CD4-positive, alpha-beta T cell treated with Interleukin-2 at 100 ng/mL for 4 hours (primary cell): ENCODE measurements around the gene CMYA5.
"Not testable (repeated sequence)": the region's sequence is repeated elsewhere in the genome, so short reads cannot be mapped to it uniquely, and the experiment has no call there.

ENCODE experiments used
- DNase-seq: peaks from one replicate; pipeline ENCODE4 v3.0.0-alpha.2; 2020; ENCODE audit warnings: low spot score

The CMYA5 gene

DNA sequence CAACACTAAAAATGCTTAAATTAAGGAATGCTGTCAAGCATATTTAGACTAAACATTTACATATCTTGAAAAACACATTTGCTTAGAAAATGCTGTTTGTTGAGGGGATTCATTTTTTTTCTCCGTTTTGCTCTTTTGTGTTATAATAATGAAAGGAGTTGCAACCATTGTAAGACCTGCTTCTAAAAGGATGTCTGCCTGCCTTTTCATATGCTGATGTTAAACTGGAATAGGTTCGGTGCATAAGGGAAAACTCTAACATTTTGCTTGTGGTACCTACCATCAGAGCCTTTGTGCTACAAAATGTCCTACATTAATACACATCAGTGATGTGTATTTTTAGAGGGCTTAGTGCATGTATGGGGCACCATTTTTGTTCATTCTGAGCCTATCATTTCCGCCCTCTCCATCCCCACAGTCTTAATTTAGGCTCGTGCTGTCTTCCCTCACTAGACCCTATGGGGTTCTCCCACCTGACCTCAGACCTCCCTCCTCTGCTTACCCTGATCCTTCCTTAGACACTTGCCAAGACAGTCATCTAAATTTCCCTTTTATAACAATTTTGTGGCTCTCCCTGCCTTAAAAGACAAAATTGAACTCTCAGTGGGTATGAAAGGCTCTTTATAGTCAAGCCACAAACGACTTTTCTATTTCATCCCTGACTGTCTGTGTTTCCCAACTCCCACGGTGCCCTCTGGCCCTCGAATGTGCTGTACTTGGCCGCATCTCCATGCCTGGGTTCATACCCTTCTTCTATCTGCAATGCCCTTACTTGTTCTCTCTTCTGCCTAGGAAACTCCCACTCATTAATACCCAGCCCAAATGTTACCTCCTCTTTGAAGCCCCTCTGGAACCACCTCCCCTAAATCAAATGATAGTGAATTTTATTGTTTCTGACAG is 61.2 kb downstream of the CMYA5 start:
- DNase-seq = no peak

DNA sequence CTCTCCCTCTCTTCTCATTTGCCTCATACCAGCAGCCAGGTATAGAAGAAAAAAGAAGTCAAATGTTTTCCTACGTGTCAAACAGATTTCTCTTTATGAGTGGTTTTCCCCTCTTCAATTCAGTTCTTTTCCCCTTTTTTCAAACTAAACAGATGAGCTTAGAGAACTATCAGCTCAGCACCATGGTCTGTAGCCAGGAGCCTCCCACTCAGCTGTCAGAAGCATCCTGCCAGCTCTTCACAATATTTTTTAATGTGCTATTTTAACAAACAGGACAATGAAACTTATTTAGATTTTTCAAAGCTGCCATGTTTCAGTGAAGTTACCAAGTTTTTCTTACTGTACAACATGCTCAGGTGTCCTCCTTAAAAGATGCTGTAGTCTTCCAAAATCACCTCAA is 63.5 kb downstream of the CMYA5 start:
- DNase-seq = no peak

DNA sequence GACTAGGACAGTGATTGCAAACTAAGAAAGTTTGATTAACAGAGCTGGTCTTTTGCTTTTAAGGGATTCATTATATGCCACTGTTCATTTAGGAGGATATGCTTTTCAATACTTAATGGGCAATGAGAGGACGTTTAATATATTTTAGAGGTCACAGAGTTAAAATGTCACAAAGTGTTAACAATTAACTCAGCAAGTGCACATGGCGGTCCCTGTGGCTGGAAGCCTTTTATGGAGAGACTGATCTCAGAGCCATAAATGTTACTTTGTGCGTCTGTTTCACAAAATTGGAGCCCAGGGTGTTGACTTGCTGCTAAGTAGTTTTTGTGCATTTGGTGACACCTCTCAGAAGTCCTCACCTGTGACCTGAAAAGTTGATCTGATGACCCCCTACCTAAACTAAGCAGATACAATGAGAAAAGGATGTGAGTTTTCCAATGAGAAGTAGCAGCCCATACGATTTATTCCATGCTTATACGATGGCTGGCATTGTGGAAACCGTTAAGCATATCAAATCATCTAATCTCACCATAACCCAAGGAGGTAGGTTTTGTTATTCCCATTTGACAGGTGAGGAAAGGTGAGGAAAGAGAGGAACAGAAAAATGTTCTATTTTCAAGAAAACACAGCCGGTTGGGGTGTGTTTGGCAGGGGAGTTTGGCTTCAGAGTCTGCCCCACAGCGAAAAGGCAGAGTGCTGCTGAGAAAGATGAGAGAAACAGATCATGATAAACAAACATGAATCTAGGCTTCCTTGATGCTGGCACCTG is 64.4 kb downstream of the CMYA5 start:
- no peak for DNase-seq

DNA sequence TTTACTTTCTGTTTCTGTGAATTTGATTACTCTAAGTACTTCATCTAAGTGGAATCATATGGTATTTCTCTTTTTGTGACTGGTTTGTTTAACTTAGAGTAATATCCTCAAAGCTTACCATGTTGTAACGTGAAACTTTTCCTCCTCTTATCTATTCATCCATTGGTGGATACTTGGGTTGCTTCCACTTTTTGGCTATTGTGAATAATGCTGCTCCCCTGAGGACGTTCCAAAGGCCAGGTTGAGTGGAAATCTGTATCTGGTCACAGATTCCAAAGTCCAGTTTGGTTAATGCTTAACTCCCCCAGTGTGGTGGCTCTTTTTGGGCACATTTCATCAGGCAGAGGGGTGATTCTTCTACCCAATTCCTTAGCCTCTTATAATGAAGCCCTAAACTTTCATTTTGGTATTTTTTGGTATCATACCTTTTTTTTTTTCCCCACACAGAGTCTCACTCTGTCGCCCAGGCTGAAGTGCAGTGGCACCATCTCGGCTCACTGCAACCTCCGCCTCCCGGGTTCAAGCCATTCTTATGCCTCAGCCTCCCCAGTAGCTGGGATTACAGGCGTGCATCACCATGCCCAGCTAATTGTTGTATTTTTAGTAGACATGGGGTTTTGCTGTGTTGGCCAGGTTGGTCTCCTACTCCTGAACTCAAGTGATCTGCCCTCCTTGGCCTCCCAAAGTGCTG is 65.4 kb downstream of the CMYA5 start:
- no peak for DNase-seq

DNA sequence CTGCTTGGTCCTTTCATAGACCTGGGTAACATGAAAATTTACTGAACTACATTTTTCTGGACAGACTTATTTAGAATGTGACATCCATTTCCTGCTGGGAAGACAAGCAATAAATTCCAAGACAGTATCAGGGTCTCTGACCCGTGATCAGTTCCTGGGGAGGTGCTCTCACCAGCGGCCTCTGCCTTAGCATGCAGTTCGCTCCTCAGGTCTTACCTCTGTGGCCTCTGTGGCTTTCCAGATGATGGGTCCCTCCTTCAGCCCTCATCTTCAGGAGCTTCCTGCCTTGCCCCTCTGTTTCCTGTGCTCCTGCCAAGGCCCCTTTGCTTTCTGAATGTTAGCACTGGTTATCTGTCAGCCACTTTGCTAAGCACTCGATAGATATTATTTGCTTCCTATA is 66.4 kb downstream of the CMYA5 start:
- no peak for DNase-seq

DNA sequence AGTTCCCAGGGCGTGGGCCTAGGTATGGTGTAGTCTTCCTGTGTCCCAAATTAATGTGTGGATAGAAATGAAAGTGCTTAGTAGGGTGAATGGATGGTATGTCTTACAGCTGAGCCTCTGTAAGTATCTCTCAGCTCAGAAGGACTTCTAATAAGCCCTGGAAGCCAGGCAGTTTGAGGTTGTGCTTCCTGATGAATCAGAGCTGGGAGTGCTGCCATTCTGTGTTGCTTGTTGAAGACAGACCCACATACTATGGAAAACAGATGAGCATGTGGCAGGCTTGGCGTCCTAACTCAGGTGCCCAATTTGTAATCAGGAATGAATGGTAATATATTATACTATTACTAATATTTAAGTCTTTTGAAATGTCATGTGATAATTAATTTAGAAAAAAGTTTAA is 69.8 kb downstream of the CMYA5 start:
- DNase-seq = no peak

DNA sequence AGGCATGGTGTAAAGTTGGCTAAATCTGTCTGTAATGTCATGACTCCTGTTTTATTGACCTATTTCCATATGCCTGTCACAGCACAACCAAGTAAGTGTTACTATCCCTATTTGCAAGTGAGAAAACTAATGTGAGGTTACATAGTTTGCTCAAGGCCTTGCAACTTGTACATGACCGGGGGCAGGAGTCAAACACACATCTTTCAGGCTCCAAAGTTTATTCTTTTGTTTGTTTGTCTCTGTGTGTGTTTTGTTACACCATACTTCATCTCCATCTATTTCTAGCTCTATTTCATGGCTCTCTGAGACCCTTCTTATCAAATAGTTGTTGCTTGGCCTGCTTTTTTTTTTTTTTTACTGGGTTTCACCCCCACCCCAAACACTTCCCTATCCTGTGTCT is 70.2 kb downstream of the CMYA5 start:
- no peak for DNase-seq

DNA sequence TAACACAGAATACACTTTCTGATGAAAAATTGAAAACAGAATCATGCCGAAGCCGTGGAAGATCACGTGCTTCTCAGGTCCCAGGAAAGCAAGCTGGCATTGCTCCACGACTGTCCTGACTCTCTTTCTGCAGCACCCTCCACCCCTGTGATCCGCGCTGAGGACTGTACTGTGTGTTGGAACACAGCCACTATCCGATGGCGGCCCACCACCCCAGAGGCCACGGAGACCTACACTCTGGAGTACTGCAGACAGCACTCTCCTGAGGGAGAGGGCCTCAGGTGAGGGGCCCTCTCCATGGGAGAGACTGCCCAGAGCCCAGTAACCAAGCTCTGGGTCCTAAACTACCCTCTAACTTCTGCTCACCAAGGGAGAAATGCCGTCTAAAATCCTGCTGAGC is 73.3 kb downstream of the CMYA5 start:
- no peak for DNase-seq

DNA sequence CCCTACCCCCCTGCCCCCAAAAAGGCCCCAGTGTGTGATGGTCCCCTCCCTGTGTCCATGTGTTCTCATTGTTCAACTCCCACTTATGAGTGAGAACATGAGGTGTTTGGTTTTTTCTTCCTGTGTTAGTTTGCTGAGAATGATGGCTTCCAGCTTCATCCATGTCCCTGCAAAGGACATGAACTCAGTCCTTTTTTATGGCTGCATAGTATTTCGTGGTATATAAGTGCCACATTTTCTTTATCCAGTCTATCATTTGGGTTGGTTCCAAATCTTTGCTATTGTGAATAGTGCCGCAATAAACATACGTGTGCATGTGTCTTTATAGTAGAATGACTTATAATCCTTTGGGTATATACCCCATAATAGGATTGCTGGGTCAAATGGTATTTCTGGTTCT is 74.5 kb downstream of the CMYA5 start:
- not testable (repeated sequence) for DNase-seq

DNA sequence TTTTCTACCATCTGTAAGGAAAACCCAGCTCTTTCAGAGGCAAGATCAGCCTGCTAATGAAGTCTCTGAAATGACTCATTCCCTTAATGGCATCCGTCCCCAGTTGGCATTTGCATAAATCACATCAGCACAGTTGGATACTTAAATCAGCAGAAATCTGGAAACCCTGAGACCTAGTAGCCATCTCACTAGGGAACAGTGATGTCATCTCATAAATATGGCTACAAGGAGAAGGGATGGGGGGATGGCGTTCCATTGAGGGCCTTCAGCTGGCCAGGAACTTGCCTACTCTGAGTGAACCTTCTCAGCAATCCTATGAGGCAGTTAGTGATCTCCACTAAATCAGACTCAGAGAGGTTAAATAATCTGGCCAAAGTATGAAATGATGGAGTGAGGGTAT is 81.8 kb downstream of the CMYA5 start:
- no peak for DNase-seq

DNA sequence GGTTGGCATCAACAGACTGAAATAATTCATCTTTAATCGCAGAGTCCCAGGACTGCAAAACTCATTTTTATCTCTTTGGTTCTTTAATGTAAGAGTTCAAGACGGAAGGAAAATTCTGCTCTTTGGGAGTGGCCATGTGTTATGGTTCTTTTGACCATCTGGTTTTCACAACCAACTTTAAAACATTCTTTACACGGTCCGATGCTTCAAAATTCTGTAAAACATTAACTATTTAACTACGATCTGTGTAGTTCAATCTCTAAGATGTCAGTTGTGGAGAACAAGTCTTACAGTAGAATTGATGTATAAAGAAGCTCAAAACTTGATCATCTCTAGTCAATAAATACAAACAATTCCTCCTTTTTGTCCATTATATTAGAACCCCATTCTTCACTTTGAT is 83.0 kb downstream of the CMYA5 start:
- no peak for DNase-seq

DNA sequence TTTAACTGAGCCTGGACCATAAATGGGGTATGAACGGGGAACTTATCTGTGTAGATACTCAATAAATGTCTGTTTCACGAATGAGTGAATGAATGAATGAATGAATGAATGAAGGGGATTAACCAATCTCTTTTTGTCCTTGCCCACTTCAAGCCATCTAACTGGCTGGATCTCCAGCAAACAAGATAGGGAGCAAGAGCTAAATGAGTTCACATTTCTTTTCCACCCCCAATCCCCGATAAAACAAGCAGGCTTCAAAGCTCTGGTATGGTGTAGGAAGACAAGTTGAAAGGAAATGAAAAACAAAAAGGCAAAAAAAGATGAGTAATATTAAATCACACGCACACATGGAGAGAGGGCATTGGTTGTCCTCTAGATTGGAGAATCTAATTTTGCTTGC is 84.0 kb downstream of the CMYA5 start:
- no peak for DNase-seq

DNA sequence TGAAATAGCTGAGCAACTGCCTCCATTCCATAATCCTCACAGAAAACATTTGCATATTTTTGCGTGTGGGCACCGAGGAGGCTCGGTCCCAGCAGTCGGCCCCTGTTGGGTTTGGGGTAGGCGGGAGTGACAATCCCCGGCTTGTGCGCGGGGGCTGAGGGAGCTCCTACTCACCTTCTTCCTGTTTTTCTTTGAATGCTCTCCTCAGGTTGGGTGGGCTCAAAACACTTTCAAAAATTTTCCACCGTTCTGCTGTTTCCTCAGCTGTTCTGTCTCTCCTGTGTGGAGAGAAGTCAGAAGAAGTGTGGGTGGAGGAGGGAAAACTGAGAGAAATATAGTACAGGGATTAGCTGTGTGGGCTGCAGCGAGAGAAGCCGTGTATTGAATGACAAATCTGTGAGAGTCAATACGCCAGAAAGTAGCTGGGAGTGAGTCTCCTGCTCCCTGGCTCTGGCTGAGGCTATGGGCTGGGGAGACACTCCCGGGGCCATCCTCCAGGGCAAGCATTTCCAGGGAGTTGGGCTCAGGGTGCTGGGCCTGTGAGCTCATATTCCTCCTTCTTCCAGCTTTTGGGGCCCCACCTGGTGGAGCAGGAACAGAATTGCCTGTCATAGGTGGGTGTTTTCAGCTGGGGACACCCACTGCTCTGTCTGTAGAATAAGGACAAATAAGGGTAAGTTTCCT is 84.7 kb downstream of the CMYA5 start:
- peak; percentile 1 for DNase-seq

DNA sequence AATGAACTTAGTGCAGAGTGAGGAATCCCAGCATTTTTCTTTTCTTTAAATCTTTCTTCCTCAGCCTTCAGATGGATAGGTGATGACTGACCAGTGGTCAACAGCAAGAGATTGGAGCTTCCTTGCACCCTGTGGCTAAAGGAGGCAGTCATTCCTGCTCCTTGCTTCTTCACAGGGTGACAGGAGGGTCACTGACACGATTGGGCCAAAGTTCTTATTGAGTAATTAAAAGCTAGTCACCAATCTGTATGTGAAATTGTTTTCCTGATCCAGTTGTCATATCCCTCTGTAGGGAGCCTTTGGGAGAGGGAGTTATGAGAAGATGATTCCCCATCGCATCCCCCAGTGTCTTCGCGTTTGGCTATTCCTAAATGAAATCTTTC is 85.2 kb downstream of the CMYA5 start:
- no peak for DNase-seq

DNA sequence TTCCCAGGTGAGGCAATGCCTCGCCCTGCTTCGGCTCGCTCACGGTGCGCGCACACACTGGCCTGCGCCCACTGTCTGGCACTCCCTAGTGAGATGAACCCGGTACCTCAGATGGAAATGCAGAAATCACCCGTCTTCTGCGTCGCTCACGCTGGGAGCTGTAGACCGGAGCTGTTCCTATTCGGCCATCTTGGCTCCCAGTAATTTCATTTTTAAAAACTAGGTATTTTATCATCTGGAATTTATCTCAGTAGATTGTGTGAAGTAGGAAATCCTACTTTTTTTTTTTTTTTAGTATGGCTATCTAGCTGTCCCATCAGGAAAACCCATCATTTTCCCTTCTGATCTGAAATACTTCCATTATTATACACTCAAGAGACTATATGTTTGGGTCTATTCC is 95.1 kb downstream of the CMYA5 start:
- DNase-seq = not testable (repeated sequence)

DNA sequence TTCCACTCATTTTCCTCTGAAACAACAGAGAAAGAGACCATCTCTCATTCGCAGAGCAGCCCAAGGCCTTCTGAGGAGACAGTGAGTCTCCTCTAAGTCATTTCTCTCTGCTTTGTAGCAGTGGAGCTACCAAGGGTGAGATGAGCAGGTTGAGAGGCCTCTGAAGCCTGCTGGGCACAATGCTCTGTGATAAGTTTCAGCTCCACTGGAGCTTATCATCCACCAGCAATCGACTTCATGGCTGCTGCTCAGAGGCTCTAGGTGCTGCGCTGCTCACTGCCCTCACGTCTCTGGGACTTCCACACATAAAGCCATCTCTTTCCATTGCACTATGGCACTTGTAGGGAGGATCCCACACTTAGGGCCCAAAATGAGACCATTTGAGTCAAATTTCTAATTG is 96.3 kb downstream of the CMYA5 start:
- DNase-seq = no peak

DNA sequence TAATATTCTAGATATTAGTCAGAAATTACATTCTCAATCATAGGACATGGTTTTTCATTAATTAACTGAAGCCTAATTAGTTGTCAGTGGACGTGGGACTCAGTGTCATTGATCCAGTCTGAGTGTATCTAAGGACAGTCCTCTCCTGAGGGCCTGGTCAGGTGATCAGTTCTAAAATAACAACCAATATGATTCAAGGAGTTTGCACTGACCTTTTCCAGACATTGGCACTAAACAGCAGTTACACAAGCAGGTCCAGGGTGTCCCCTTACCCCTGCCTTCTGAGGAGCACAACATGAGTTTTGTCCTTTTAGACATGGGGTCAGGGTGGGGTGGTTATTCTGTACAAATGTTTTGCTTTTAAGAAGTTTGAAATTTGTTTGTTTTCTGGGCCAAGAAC is 97.8 kb downstream of the CMYA5 start:
- DNase-seq = no peak

DNA sequence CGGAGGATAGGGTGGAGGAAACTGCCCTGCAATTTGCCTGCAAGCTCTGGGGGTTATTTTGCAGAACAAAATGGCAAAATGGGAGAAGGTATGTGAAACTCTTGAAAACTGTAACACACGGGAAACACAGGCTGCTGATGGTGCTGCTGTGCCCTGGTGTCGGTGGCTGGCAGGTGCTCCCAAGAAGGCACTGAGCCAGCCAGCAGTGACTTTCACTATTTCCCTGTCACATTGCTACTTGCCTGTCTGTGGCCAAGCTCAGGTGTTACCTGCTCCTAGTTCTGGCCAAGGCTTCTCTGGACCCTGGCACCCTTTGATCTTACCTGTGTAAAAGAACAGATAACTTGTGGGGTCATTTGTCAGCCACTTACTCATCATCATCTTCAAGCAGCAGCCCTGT is 102.2 kb downstream of the CMYA5 start:
- DNase-seq = no peak

DNA sequence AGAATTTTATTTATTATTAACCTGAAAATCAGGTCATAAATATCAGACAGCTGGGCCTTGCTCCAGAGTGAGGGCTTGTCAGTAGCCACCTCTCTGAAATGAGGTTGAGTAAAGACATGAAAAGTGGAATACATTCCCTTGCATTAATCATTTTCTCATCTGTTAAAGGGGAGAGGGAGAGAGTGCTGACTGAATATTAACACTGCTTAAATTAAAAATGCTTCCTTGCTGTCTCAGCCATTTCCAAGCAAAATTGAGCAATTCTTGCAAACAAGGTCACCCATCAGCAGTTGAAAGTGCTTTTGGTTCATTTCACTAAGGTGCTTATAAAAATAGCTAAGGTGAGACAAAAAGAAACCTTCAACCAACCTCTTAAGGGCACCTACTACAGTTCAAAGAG is 102.8 kb downstream of the CMYA5 start:
- no peak for DNase-seq

DNA sequence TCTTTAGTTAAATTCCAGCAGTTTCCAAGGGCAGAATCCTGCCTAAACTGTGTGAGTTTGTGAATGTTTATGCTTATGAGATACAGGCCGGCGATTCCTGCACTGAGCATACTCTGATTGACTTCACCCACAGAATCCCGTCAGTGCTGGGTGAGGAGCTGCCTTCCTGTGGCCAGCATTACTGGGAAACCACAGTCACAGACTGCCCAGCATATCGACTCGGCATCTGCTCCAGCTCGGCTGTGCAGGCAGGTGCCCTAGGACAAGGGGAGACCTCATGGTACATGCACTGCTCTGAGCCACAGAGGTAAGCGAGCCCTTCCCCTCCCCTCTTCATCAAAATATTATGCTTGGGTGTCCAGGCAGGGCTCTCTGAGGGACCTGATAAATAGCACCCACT is 103.7 kb downstream of the CMYA5 start:
- no peak for DNase-seq

DNA sequence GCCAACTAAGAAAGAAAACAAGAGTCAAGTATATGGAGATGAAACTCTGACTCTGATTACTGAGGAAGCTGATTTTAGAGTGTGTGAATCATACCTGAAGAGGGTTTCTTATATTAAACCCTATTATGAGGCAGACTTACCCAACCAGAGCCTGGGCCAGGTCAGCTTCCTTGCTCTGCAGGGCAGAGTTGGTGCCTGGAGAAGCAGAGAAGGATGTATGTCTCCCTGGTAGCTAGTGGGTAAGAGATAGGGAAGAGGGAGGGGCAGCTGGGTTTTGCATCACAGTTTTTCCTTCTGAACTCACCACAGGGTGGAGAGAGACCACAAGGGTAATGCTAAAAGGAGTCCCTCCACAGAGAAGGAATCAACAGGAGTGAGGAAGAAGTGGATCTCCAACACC is 104.1 kb downstream of the CMYA5 start:
- no peak for DNase-seq

DNA sequence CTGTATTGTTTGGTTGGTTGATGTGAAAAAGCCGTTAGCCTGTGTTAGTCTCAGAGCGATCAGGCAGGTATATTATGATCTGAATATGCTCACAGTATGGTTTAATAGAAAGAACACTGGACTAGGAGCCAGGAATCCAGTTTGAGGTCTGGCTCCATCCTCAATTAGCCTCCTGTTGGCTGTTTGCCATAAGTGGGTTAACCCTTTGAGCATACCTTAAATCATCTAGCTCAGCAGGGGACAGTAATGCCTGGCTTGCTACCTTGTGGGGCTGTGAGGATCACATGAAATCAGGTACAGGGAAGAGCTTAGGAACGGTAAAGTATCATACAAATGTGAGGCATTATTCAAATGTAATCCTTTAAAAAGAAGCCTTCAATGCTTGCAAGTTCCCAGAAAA is 104.7 kb downstream of the CMYA5 start:
- no peak for DNase-seq
